GM18907 (cell line): Measurements from ENCODE around the gene HOXB13.
"Not testable (repeated sequence)": the region's sequence is repeated elsewhere in the genome, so short reads cannot be mapped to it uniquely, and the experiment has no call there.

ENCODE experiments used
- ATAC-seq: cut with Tn5 transposase; IDR thresholded peaks from one replicate; pipeline ENCODE4 v1.9.1; 2021; ENCODE audit warnings: mild to moderate bottlenecking, moderate library complexity; ENCODE audit not compliant: unreplicated experiment

The HOXB13 gene

GRCh38 chr17:48726916-48727286 lies 1.6 kb downstream of the HOXB13 start:
- ATAC-seq: no peak

DNA sequence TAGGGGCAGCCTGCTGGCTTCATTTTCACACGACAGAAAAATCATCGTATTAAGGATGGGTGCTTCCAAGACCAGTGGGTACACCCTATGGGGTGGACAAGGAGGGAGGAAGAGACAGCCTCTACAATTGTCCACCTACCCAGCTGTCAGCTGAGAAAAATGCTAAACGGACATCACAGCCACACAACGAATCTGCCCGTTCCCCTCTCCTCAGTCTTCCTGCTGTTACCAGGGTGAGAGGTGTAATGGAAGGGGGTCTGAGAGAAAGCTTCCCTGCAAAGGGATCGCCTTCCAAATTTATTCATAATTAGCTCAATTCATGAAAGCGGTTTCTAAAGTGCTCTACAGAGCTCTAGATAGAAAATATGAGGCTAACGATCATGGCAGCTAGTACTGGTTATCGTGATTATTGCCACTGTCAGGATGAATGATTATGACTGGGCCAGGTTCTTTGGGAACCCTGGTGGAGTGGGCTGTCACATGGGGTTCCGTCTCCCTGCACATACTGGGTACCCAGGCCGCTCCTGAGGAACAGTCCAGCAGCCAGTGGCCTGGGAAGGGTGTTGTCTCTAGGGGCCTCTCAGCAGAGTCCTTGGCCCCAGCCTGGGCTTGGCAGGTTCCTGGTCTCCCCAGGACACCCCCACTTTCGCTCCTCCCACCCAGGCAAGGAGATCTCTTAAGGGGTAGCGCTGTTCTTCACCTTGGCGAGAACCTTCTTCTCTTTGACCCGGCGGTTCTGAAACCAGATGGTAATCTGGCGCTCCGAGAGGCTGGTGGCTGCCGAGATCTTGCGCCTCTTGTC lies 2.2 kb downstream of the HOXB13 start:
- ATAC-seq: no peak

- no peak for ATAC-seq
Measured at GRCh38 chr17:48725288-48726064, 3.1 kb downstream of the HOXB13 start.

DNA sequence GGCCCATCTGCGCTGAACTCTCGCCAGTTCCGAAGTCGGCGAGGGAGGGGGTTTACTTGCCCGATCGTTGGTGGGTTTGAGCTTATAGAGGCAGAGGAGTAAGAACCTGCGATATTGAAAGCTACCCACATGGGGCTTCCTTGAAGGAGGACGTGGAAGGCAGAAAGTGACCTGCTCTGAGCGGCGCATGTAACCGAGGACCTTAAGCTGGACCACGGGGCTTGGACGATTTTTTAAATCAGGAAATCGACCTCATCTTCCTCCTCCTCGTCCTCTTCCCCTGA lies 3.6 kb downstream of the HOXB13 start:
- no peak for ATAC-seq

GRCh38 chr17:48724251-48725003 lies 4.1 kb downstream of the HOXB13 start:
- ATAC-seq: no peak

GRCh38 chr17:48723423-48724250 lies 4.9 kb downstream of the HOXB13 start:
- no peak for ATAC-seq

DNA sequence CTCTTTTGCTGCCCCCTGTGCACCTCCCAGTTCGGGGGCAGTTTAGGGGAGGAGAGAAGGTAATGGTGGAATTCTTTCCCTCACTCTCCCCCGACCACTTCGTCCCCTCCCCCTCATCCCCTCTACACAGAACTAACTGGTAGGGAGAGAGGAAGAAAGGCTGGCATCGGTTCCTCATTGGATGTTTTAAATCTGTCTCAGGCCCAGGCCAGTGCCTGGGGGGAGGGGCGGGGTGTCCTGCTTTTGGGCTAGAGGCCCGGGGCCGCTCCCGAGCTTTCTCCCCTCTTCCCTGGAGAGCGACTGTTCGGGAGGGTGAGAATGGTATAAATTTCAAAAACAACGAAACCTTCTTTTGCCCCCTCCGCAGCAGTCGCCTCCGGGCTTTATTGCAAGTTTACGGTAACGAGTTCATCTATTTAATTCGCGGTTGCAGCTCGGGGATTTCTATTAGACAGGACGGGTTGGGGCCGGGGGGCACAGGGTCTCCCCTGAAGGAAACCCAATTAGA lies 5.6 kb downstream of the HOXB13 start, which contains the start of gene PRAC2:
Gene PRAC2, plus strand, starts transcription at position 271 of the 508 bp plus-strand sequence. CDS start 1,226 bp downstream, outside the sequence.
- ATAC-seq: no peak

- ATAC-seq: no peak
Measured at GRCh38 chr17:48722201-48722907, 6.2 kb downstream of the HOXB13 start, which contains the start of gene PRAC1. TSS of gene PRAC1 (minus strand) at chr17:48722518. CDS start at chr17:48722392, 126 bp downstream.

DNA sequence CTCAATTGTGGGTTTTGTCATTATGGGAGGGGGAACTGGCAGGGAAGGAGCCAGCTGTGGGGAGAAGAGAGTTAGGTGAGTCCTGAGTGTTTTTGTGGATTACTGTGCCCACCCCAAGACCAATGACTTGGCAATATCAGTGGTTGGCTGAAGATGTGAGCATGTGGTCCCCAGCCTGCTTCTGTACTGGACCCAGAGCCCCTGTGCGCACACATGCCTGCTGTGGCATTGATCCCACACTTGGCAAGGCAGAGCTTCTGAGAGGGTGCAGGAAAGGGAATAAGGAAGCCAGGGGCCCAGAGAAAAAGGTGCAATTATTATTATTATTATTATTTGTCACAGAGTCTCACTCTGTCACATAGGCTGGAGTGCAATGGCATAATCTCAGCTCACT lies 7.5 kb downstream of the HOXB13 start:
- ATAC-seq: no peak

DNA sequence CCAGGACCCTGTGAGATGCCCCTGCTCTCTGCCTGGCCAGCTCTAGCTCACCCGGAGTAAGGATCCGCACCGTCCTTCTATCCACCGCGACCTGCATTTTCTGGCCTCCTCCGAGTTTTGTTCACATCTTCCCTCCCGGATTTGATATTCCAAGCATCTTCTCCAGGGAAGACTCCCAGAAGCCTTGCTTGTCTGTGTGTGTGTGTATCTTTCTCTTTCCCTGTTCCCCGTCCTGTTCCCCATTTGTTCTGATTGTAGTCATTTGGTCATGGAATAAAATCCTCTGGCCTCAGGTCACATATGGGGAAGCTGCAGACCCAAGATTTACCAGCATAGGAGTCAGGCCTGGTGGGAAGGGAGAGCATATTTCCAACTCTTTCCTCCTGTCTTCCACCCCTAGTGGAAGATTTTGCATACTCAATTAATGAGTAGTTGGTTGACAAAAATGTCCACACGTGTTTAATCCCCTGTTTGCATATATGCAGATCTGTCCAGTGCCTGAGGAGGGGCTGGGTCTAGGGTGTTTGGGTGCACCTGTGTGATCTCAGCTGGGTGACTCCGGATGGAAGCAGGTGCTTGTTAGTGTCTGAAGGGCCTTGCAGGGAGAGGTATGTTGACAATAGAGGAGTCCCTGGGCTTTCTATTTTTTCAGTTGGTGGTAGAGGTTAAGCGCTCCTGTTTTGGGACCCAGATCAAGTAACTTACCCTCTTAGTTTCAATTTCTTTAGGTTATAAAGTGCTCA lies 8.1 kb downstream of the HOXB13 start:
- ATAC-seq: no peak

DNA sequence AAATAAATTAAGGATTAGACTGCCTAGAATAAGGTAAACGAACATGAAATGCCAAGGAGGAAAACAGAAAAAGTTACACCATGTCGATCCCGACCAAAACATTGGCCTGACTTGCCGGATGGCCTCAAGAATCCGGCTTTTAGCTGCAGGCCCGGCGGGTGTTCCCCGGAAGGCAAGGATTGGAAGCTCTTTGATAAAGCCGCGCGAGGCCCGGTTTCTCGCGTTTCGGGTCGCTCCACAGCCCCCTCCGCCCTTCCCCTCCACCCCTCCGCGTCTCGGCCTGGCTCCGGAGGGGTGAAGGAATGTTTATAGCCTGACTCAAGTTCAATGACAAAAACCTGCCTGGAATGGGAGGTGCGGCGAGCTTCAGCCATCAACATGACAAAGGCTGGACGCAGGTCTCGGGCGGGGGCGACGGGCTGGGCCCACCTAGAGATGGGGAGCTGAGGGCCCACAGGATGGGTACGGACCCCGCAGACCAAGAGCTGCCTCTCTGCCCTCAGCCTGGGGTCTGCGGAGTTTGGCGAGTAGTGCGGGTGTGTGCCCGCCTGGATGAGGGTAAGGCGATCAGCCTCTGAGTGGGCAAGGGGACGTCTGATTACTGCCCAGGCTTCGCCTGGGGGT lies 8.8 kb downstream of the HOXB13 start:
- no peak for ATAC-seq

- no peak for ATAC-seq
Measured at GRCh38 chr17:48718761-48719641, 9.5 kb downstream of the HOXB13 start.

GRCh38 chr17:48718227-48718760 lies 10.3 kb downstream of the HOXB13 start:
- ATAC-seq: no peak

DNA sequence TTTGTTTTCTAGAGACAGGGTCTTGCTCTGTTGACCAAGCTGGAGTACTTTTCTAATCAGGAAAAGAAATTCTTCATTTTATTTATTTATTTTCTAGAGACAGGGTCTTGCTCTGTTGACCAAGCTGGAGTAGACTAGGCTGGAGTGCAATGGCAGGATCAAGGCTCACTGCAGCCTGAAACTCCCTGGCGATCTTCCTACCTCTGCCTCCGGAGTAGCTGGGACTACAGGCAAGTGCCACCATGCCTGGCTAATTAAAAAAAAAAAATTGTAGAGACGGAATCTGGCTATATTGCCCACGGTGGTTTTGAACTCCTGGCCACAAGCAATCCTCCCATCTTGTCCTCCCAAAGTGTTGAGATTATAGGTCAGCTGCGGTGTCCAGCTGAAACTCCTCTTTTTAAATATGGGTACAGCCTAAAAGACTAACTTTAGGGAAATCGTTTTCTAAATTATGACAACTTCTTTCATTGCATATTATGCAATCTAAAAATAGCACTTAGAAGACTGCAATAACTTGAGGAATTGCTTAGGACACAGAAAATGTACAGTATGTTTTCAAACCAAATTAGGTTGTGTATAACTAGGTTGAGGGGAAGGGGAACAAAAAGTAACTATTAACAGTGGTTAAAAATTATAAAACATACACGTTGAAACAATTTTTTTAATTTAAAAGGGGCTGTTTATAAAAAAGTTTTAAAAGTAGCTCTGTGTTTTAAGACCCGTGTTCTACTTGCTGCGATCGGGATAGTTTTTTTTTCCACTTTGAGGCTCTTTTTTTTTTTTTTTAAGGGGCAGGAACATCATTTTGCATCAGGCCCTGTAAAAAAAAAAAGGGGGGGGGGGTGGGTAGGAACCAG lies 11.0 kb downstream of the HOXB13 start:
- ATAC-seq: no peak

- ATAC-seq: not testable (repeated sequence)
Measured at GRCh38 chr17:48716549-48716948, 12.0 kb downstream of the HOXB13 start.
